GM21360 (cell line): Measurements from ENCODE around the gene LDLRAD4.
A peak's percentile ranks its signal among the peaks of the same experiment; 100 is the strongest.
"Not testable (repeated sequence)": the region's sequence is repeated elsewhere in the genome, so short reads cannot be mapped to it uniquely, and the experiment has no call there.

ENCODE experiments used
- ATAC-seq: cut with Tn5 transposase; IDR thresholded peaks from one replicate; pipeline ENCODE4 v1.9.1; 2021; ENCODE audit warnings: mild to moderate bottlenecking, moderate library complexity; ENCODE audit not compliant: unreplicated experiment

LDLRAD4 gene

GRCh38 chr18:13476312-13476711 is 257.8 kb downstream of the LDLRAD4 start:
- not testable (repeated sequence) for ATAC-seq

- ATAC-seq = no peak
Measured at GRCh38 chr18:13477147-13477683, 258.7 kb downstream of the LDLRAD4 start.

GRCh38 chr18:13480571-13481255 is 262.2 kb downstream of the LDLRAD4 start:
- ATAC-seq = no peak

- ATAC-seq = no peak
Measured at GRCh38 chr18:13481331-13481730, 262.8 kb downstream of the LDLRAD4 start.

GRCh38 chr18:13481820-13482617 is 263.5 kb downstream of the LDLRAD4 start:
- peak; percentile 85 for ATAC-seq

GRCh38 chr18:13482618-13482945 is 264.0 kb downstream of the LDLRAD4 start:
- no peak for ATAC-seq

GRCh38 chr18:13483316-13484270 is 265.0 kb downstream of the LDLRAD4 start:
- ATAC-seq = no peak

GRCh38 chr18:13485182-13485581 is 266.6 kb downstream of the LDLRAD4 start:
- ATAC-seq = no peak

GRCh38 chr18:13485604-13486003 is 267.0 kb downstream of the LDLRAD4 start:
- ATAC-seq = no peak

GRCh38 chr18:13486284-13486683 is 267.7 kb downstream of the LDLRAD4 start:
- ATAC-seq = no peak

GRCh38 chr18:13486686-13487085 is 268.1 kb downstream of the LDLRAD4 start:
- no peak for ATAC-seq

- ATAC-seq = no peak
Measured at GRCh38 chr18:13487237-13487636, 268.7 kb downstream of the LDLRAD4 start.

- no peak for ATAC-seq
Measured at GRCh38 chr18:13488281-13488929, 269.8 kb downstream of the LDLRAD4 start.

- ATAC-seq = not testable (repeated sequence)
Measured at GRCh38 chr18:13489303-13489702, 270.7 kb downstream of the LDLRAD4 start.

- ATAC-seq = no peak
Measured at GRCh38 chr18:13491138-13491537, 272.6 kb downstream of the LDLRAD4 start.

GRCh38 chr18:13492314-13492713 is 273.8 kb downstream of the LDLRAD4 start:
- ATAC-seq = no peak

GRCh38 chr18:13493079-13493478 is 274.5 kb downstream of the LDLRAD4 start:
- no peak for ATAC-seq

- ATAC-seq = no peak
Measured at GRCh38 chr18:13493725-13494124, 275.2 kb downstream of the LDLRAD4 start.

GRCh38 chr18:13494871-13495445 is 276.4 kb downstream of the LDLRAD4 start:
- ATAC-seq = no peak

- no peak for ATAC-seq
Measured at GRCh38 chr18:13495961-13496360, 277.4 kb downstream of the LDLRAD4 start.
